ENCODE data around the gene LRMDA.

Gene LRMDA

GRCh38 chr10:76198287-76199035 is 767.0 kb downstream of the LRMDA start:
- no peak for TF ChIP-seq CTCF (IDR thresholded peaks at IDR 0.05)

- TF ChIP-seq CTCF (IDR thresholded peaks at IDR 0.05) = no peak
These were observed 770.5 kb downstream of the LRMDA start for GRCh38 chr10:76201962-76202361.

- TF ChIP-seq CTCF (IDR thresholded peaks at IDR 0.05) = no peak
These were observed 771.4 kb downstream of the LRMDA start for GRCh38 chr10:76202777-76203176.

DNA sequence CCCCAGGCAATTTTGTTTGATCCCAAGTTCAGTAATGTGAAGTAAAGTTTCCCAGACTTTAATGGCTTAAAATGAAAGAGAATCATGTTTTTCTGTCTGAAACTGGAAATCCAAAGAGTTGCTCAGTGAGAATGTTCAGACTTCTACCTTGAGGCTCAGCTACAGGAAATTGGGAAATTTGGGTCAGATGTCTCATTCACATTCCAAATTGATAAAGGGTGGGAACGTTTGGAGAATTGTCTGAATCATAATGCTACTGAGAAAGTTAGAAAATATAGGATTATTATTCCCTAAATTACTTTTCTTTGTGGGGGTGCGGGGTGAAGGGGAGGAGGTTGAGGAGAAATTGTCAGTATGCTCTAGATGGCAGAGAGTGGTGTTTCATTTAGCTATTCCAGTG is 773.9 kb downstream of the LRMDA start:
- TF ChIP-seq CTCF (IDR thresholded peaks at IDR 0.05) = no peak

DNA sequence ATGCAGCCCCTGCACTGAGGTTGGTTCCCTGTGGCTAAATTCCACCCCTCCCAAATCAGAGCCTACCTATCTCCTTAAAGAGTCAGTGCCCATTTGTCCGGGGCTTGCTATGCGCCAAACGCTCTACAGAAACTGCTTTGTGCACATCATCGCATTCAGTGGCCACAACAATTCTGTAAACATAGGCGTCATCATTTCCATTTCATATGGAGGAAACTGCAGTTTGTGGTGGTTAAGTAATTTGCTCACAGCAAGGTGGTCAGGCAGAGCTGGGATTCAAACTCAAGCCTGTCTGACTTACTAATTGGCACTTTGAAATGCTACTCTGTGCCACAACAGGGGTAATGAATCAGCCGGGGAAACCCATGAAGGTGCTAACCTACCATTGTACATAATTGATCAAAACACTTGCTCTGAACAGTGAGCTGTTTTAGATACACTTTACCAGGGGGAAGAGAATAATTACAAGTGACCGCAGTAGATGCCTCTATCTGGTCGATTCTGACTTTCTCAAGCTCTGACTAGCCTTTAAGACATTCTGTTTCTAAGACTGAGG is 775.5 kb downstream of the LRMDA start:
- TF ChIP-seq CTCF (IDR thresholded peaks at IDR 0.05) = no peak

DNA sequence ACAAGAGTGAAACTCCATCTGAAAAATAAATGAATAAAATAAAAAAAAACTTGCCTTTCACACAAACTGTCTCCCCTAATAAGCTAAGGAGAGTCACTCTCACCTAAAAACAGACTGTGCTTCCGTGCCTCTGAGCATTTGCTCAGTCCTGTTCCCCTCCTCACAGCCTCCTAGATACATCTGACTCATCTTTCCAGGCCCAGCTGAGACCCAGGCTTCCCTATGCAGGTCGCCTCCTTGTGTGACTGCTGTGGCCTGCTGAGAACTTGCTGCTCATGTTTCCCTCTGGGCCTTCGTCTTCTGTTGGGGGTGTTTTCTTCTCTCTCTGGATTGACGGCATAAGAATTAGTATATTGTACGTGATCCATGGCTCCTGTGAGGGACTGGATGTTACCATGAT is 777.7 kb downstream of the LRMDA start:
- no peak for TF ChIP-seq CTCF (IDR thresholded peaks at IDR 0.05)

DNA sequence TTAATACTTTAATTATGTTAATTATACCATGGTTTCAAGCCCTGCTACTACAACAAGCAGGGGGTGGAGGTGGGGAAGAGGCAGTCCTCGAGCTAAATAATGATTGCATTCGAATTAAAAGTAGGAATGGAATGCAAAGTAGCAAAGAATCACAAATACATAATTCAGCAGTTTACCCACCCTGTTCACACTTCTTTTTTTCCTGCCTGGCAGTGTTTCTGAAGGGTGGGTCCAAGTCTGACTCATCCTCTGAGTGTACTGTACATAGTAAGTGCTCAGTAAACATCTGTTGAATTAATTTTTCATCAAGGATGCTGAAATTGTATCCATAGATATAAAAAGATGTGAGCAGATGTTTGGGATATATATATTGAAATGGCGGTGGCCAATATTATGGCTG is 778.8 kb downstream of the LRMDA start:
- no peak for TF ChIP-seq CTCF (IDR thresholded peaks at IDR 0.05)
